CMK (cell line): ENCODE data around the gene LRRFIP2.
"Not testable (repeated sequence)": the region's sequence is repeated elsewhere in the genome, so short reads cannot be mapped to it uniquely, and the experiment has no call there.

Experiments used
- DNase-seq: peaks from one replicate; pipeline ENCODE4 v3.0.0-alpha.2; 2010; ENCODE audit warnings: low read depth

Gene LRRFIP2, protein sequence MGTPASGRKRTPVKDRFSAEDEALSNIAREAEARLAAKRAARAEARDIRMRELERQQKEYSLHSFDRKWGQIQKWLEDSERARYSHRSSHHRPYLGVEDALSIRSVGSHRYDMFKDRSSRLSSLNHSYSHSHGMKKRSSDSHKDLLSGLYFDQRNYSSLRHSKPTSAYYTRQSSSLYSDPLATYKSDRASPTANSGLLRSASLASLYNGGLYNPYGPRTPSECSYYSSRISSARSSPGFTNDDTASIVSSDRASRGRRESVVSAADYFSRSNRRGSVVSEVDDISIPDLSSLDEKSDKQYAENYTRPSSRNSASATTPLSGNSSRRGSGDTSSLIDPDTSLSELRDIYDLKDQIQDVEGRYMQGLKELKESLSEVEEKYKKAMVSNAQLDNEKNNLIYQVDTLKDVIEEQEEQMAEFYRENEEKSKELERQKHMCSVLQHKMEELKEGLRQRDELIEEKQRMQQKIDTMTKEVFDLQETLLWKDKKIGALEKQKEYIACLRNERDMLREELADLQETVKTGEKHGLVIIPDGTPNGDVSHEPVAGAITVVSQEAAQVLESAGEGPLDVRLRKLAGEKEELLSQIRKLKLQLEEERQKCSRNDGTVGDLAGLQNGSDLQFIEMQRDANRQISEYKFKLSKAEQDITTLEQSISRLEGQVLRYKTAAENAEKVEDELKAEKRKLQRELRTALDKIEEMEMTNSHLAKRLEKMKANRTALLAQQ

DNA sequence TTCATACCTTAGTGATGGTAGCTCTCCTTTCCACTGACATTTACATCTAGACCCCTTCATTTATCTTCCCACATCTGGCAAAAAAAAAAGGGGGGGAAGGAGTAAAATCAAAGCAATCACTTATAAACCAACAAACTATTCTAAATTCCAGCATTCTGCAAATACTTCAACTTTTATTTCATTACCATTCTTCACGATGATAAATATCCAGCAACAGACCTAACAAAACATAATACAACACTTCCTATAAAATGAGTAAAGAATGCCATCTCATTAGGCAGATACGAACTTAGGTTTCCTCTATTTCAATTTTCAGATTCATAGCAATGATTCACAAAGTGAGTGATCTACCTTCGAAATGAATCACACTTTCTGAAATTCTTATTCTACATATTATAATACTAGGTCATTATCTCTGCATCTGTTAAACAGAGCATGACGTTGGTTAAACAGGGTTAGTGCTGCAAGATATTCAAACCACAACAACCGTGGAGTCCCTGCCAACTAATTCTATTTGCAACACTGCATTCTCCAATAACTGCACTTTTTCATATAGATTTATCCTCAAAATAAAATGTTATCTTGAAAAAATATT is at the start of gene LRRFIP2:
Gene LRRFIP2 (minus strand): TSS at position 51 of the 595 bp plus-strand sequence. CDS start 25,599 bp downstream, outside the sequence.
- no peak for DNase-seq

DNA sequence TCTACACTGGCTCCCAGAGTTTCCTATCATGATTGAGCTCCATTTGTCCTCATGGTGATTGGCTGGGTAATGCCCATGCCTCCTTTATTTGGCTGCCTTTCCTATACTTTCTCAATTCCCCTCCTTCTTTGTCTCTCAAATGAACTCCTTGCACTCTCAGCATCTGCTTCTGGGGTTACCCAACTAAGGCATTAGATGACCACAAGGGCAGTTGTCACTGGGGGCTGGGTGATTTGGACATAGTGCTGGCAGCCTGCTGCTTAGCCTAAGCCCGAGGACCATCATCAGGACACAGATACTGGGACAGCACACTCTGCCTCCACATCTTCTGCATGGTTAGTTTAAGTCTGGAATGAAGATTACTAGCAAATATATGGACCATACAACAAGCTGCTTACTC is 49.2 kb upstream of the LRRFIP2 start:
- no peak for DNase-seq

DNA sequence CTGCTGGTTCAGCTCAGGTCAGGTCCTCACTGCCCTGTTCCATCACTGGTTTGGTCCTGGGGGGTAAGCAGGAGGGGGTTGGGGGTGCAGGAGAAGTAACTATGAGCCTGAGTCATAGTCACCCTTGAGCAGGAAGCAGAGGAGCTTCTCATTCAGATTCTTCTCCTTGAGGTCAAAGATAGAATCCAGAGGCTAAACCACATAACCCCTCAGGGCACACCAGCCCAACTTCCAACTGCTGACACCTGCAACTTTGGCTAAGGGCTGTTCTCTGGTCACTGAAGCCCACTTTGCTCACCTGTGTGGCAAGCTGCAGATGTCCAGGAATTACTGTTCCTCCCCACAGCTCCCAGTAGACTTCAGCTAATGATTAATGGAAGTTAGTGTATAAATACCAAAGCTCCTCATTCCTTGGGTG is 48.8 kb upstream of the LRRFIP2 start:
- no peak for DNase-seq

DNA sequence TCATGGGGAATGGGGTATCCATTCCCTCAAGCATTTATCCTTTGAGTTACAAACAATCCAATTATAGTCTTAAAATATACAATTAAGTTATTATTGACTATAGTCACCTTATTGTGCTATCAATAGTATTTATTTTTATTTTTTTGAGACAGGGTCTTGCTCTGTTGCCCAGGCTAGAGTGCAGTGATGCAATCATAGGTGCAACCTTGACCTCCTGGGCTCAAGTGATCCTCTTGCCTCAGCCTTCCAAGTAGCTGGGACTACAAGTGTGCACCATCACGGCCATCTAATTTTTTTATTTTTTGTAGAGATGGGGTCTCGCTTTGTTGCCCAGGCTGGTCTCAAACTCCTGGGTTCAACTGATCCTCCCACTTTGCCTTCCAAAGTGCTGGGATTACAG is 48.2 kb upstream of the LRRFIP2 start:
- not testable (repeated sequence) for DNase-seq

DNA sequence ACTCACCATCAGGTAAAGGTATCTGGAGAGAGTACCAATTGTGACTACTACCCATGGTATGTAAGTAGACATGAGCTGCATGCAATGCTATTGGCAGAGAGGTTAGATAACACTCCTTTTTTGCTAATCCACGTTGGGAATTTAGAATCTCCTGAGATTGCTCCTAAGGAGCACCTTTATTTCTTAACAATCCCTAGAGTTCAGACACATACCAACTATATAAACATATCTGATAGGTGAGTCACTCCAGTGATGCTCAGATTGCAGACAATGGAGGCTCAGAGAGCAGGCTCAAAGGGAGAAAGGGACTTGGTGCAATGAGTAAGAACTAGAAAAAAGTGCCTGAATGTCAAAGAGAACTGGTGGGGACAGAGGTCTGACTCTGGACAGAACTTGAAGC is 47.0 kb upstream of the LRRFIP2 start:
- no peak for DNase-seq

DNA sequence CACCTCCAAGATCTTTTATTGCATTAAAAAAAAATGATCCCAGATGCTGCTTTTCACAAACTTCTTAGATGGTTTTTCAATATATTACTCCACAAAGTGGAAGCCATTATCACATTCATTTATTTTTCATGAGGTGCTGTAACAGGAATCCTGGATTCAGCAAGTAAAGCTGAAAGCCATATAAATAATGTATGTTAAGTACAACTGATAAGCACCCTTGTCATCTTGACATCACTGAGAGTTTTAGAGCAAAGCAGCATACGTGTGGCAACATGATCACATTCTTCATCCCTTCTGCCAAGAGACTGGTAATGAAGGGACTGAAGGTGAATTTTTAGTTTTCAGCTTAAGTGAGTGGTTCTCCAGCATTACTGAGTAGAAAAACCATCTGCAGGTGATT is 44.9 kb upstream of the LRRFIP2 start:
- no peak for DNase-seq

DNA sequence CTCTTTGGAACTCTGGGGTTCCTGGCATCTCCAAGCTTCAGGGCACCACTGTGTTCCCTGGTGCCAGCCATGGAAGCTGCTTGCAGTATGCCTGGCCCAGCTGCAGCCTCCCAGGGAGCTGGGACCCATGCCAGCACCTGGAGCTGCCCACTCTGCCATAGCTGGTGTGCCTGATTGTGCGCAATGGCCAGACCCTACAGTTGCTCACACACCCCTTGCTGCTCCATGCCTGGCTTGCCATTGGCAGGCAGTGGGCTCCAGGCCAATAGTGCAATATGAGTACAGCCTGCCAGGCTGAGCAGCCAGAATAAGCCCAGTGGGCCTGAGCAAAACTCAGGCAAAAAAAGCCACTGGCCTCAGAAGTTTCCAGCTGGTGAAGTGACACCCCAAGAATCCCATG is 43.8 kb upstream of the LRRFIP2 start:
- DNase-seq, result no peak

DNA sequence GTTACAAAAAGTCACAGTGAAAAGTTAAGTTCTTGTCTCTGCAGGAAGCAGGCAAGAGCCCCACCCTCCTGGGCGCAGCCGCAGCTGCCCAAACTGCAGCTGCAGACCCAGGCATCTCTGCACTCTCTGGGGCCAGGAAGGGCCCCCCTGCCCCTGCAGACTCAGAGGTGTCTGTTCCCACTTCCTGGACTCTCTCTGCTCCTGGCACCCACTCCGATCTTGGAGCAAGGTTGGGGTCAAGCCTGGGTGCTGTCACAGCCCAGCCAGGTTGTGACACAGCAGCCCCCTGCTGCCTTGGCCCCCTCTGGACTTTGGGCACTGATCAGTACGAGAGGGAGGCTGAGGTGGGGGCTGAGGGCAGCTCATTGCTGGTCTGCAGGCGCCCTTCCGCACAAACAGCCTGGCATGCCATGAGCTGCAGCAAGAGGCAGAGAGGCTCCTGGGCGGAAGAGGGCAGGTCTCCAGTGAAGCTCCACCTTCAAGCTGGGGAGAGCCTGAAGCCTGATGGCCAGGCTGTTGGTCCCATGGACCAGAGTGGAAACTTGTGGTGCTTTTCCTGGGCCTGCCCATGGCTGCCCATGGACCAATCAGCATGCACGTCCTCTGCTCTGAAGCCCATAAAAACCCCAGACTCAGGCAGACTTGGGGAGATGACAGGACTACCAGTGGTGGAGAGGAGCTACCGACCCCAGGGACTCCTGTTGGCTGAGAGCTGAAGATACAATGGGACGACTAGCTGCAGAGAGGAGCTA is 42.9 kb upstream of the LRRFIP2 start:
- DNase-seq, result no peak

DNA sequence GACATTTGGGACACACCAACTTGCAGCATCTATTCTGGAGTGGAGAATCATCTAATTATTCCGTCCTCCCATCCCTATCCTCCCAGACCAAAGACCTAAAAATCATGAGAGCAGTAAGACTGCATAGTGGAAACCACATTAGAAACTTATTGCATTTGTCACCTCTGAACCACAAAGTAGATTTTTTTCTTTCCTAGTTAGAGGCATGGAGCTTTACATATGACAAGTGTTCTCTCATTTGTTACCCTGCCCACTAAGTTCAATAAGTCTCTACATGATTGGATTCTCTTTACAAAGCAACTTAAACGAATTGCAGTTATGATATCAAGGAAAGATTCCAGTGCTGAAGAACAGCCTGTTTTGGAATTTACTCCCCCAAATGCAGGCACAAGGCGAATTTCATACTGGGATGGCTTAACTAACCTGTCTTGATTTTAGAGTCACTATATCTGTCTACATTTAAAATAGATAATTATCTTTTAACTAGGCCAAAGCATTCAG is 42.3 kb upstream of the LRRFIP2 start:
- DNase-seq, result no peak

DNA sequence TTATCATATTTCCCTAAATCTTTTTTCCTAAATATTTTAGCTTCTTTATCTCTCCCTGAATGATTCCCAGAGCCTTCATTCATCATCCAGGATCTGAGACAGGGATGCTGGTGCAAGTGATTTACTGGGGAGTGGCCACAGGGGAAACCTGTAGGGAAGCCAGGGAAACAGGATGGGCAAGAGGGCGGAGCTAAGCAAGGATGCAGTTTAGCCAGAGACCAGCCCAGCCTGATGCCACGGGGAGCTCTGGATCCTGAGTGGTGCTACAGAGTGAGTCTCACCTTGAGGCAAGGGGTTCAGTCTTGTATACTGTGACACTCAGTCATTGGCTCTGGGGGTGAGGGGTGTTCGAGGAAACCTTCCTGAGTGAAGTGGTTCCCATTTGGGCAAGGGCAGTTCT is 39.7 kb upstream of the LRRFIP2 start:
- DNase-seq, result no peak

DNA sequence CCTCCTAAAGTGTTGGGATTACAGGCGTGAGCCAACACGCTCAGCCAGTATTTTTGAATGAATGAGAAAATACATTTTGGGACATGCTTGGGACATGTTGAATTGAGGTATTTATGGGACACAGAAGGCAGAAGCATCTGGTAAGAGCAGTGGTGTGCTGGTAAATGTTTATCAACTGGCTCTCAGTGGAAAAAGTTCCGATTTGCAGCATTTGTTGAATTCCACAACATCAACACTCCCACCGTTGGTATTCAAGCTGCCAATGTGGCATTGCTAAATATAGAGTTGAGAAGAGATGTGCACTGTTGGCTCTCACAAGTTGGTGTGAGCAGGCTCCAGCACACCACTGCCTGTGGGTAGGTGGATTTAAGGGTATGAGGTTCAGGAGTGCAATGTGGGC is 35.8 kb upstream of the LRRFIP2 start:
- no peak for DNase-seq

DNA sequence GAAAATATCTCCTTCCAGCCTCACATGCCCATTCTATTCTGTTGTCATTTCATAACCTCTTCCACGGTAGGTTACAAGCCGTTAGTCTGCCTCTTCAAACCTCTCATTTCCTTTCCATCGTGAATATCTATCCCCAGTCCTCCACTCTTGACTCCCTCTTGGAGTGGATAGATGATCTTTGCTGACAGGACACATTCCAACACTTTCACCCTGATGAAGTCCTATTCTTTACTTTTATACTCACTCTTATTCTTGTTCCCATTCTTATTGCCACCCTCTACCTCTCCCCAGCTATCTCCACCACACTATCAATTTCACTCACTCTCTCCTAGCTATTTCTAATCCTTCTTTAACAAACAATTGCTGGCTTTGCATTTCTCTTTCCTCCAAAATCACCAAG is 34.2 kb upstream of the LRRFIP2 start:
- not testable (repeated sequence) for DNase-seq

DNA sequence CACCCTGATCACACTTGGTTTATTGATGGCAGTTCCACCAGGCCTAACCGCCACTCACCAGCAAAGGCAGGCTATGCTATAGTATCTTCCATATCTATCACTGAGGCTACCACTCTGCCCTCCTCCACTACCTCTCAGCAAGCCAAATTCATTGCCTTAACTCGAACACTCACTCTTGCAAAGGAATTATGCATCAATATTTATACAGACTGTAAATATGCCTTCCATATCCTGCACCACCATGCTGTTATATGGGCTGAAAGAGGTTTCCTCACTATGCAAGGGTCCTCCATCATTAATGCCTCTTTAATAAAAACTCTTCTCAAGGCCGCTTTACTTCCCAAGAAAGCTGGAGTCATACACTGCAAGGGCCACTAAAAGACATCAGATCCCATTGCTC is 33.6 kb upstream of the LRRFIP2 start:
- not testable (repeated sequence) for DNase-seq

DNA sequence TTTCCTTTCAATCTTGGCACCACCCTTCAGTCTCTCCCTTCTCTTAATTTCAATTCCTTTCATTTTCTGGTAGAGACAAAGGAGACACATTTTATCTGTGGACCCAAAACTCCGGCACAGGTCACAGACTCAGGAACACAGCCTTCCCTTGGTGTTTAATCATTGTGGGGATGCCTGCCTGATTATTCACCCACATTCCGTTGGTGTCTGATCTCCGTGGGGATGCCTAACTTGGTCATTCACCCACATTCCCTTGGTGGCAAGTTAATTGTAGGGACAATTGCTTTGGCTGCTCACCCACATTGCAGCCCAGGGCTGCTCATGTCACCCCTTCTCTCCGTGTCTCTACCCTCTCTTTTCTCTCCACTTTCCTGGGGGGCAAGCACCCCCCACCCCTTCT is 31.7 kb upstream of the LRRFIP2 start:
- not testable (repeated sequence) for DNase-seq

DNA sequence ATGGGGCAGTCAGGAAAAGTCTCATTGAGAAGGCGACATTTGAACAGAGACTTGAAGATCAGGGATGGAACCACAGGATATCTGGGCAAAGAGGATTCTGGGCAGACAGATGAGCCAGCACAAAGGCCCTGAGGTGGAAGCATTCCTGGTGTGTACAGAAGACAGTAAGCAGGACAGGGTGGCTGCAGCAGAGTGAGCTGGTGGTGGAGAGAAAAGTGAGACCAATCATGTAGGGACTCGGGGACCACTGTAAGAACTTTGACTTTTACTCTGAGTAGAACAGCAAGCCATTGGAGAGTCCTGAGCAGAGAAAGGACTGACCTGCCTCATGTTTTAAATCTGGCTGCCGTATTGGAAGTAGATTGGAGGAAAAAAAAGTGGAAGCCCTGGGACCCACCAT is 29.9 kb upstream of the LRRFIP2 start:
- no peak for DNase-seq

DNA sequence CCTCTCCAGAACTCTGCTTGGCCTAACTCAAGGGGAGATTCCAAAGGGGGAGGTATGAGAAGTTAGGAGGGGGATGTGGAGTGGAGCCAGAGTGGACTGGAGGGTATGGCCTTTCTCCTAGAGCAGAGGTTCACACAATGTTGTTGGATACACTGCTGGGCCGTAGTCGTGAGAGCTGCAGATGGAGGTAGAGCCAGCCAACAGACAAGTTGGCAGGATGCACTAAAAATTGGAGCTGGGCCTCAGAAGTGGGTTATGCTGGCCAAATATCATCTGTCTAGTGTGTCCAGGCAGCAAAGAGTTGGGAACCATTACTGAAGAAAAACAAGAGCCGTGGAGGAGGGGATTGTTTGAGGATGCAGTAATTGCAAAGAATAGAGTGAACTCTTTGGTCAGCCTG is 27.7 kb upstream of the LRRFIP2 start:
- DNase-seq, result no peak

DNA sequence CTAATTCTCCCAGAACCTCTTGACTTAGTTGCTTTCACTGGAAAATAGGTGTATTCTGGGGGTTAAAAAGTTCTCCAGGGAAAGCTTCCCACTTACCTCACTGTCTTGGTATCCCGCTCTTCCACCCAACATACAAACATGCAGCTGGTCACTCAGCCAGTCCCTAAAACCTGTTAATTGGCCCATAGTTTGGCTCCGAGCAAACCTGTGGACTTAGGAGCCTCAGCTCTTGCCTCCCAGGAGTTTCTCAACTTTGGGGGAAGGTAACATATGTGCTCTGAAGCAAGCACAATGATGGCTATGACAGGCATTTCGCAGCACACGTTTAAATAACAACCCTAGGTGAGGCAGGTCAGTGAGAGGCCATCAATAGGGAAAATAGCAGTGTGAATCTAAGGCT is 25.8 kb upstream of the LRRFIP2 start:
- DNase-seq, result no peak

DNA sequence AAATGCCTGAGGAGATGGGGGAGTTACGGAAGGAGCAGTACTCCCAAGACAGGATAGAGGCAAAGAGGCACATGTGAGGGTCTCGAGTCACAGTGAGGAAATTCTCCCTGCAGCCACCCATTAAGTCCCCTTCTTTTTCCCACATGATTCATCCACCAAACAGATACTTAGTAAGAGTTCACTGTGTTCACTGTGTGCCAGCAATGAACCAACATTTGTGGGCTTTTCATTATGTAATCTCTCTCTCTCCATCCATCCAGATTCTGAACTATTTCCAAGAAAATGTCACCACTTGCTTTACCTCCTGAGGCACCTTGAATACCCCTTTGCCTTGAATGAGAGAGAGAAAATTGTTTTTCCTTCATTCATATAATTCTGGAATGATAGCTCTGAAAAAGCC is 24.6 kb upstream of the LRRFIP2 start:
- DNase-seq, result no peak

DNA sequence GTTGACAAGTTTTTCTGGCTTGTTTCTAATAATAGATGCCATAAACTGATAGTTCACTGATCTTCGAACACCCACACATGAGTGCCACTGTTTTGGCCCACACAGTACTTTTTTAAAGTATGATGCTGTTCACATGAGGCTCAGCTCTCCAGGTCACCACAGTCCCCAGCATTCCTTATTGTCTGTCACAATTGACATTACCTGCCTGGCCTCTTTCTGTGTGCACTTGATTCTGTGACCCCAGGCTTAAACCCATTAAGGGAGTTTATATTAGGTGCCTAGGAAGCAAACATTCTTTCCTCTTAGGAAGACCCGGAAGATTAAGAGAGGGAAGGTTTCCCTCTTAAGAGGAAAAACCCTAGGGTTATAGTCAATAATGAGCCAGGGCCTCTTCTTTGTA is 24.2 kb upstream of the LRRFIP2 start:
- no peak for DNase-seq

DNA sequence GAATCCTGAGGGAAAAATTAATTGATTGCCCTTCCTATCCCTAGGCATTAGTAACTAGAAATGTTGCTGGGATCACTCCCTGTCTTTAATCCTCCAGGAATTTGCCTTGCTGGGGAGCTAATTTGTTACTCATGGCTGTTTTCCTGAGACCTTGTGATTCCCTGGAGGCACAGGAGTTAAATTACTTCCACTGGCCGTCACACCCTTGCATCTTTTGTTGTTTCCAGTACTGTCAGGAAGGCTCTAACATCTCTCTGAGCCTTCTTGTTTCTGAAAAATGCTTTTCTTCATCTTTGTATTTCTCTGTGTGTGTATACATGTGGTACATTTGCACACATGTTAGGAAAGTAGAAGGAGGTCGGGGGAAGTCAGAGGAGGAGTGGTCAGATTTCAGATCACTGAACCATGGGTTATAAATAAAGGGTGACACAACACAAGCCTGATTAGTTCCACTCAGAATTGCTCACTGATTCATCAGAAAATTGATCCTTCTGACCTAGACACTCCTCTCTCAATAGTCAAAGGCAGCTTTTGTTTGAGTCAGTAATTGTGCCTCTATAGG is 23.5 kb upstream of the LRRFIP2 start:
- DNase-seq, result no peak

DNA sequence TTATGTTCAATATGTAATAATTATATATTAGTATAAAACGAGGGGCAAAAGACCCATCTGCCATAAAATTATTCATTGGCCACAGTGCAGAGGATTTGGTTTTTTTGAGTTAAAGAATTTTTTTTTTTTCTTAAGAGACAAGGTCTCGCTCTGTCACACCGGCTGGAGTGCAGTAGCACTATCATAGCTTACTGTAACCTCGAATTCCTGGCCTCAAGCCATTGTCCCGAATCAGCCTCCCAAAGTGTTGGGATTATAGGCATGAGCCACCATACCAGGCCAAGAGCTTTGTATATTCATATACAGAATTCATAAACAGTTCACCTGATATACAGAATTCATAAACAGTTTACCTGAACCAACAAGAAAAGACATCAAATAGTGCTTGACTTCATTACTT is 20.2 kb upstream of the LRRFIP2 start:
- no peak for DNase-seq

DNA sequence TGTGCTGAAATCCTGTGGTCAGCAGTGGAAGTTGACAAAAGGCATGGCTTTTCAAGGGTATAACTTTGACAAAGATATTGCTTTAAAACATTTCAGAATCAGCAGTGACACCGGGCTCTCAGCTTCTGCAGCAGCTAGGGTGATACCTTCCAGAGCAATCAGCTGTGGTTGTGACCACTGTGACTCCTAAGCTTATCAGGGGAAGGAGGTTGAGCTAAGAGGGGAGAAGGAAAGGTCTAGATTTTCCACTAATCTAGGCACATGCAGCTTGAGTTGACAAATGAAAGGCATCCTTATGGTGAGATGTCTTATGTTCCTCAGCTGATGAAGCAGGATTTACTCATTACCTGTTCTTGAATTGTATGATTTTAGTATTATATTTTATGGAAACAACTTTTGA is 16.3 kb upstream of the LRRFIP2 start:
- DNase-seq, result no peak
